Heart right ventricle (tissue), 16 donors: ENCODE data around the gene USP24. TPM values are rescaled to one million over a fixed set of nuclear protein-coding genes. Genes with fewer than 3 reads are reported as not detected.
A peak's percentile ranks its signal among the peaks of the same experiment; 100 is the strongest.

Source experiments
- ATAC-seq, 8 donors: fragments of 200-7000 bp; cut with Tn5 transposase; one replicate each; pipeline ENCODE4 v1.9.1; 2020; ENCODE audit warnings: mild to moderate bottlenecking in 8 of 8, moderate library complexity in 8 of 8, moderate number of reproducible peaks in 1 of 8
- DNase-seq, 2 donors: peaks; one replicate each; pipeline ENCODE4 v3.0.0-alpha.2; 2020
- H3K27ac ChIP-seq, 10 donors: fragments of 200-600 bp; sonication (generic) in 2 of 10; one replicate each; pipeline versions ENCODE4 v1.5.0 to v1.8.0; 2020 to 2022; ENCODE audit warnings: mild to moderate bottlenecking in 3 of 10
- H3K27me3 ChIP-seq, 7 donors: fragments of 200-600 bp; one replicate each; pipeline ENCODE4 v1.8.0; 2021 to 2022; ENCODE audit warnings: mild to moderate bottlenecking in 2 of 7
- H3K36me3 ChIP-seq, 9 donors: fragments of 200-600 bp; sonication (generic) in 1 of 9; one replicate each; pipeline versions ENCODE4 v1.5.0 to v1.8.0; 2020 to 2022; ENCODE audit warnings: mild to moderate bottlenecking in 2 of 9
- H3K4me1 ChIP-seq, 9 donors: fragments of 200-600 bp; sonication (generic) in 1 of 9; one replicate each; pipeline versions ENCODE4 v1.5.0 to v1.8.0; 2020 to 2022; ENCODE audit warnings: mild to moderate bottlenecking in 4 of 9
- H3K4me3 ChIP-seq, 10 donors: fragments of 200-600 bp; sonication (generic) in 2 of 10; one replicate each; pipeline versions ENCODE4 v1.5.0 to v1.8.0; 2020 to 2022; ENCODE audit warnings: mild to moderate bottlenecking in 7 of 10, moderate library complexity in 2 of 10
- H3K9me3 ChIP-seq, 11 donors: fragments of 200-600 bp in 10 of 11; sonication (generic) in 2 of 11; one replicate each; pipeline versions ENCODE4 v1.5.0 to v1.8.0; 2013 to 2022; ENCODE audit warnings: mild to moderate bottlenecking in 2 of 11, control low read depth in 1 of 11, moderate library complexity in 1 of 11
- CTCF ChIP-seq, 9 donors: fragments of 200-600 bp; sonication (generic) in 2 of 9; IDR thresholded peaks; one replicate each; pipeline versions ENCODE4 v1.5.0 to v1.8.0; 2021 to 2022; ENCODE audit warnings: antibody characterized with exemption in 9 of 9, mild to moderate bottlenecking in 5 of 9, moderate library complexity in 1 of 9
- WGBS, 2 donors: extraction: QIAGEN DNeasy Blood & Tissue Kit; methylation state at CpG; one replicate each; pipeline ENCODE4 v1.1.7; 2013; ENCODE audit warnings: inconsistent platforms in 1 of 2; 5-methylcytosine and 5-hydroxymethylcytosine counted together
- intact Hi-C, 10 donors: fragments of 100-400 bp; cut with DNase I; formaldehyde crosslinking; loops; one replicate each; pipeline versions ENCODE4 v1.11.1 to v1.14.2; 2022
- polyA plus RNA-seq, 2 donors: library from polyadenylated mRNA; stranded (reverse); fragments of 200-250 nt; gene quantifications; one replicate each; pipeline ENCODE4 v1.2.3, GENCODE V29; 2013
- total RNA-seq, 10 donors: library from RNA; stranded (reverse); fragmentation: NEBNext Ultra II Directional in 3 of 10; extraction: Animal tissue kit (Norgen Biotek cat#: 25700) in 3 of 10; gene quantifications; one replicate each; pipeline versions ENCODE4 v1.2.1 to v1.2.4, GENCODE V29; 2021 to 2023
- donor health status: Arrhythmogenic right ventricular cardiomyopathy.
- donor health status: ischemic (EF 13 %, LVEDD 7.1; RV severe dilation, severe dysfunction).
- donor health status: healthy with polysubstance abuse.
- donor health status: DM: no; HTN: yes; CAD: no.
- donor health status: DM: no; HTN: no; CAD: no.
- donor health status: ischemic (EF 25% LVEDD 6.9; RV normal size, moderate dysfunction).
- donor health status: ischemic (EF 25% LVEDD 5.7; RV mildly dilated, moderate dysfunction).
- donor health status: healthy.
- donor health status: DM: yes; HTN: yes; CAD: no.
- donor health status: Ischemic cardiomyopathy.
- donor health status: ischemic (EF 35%, LVEDD 5.7; RV mildly dilated, moderate dysfunction).
- donor health status: nonischemic (EF 11% LVEDD 7.7; RV severe dilation, severe dysfunction).
- donor health status: DM: yes; HTN: yes; CAD: no.
- donor health status: PGD.
- donor health status: ischemic (EF 29% LVEDD 5.4; RV normal size, mild dysfunction).
- donor health status: nonischemic (EF 23%, LVEDD 6.1; RV moderate dilation, normal function).

USP24 gene
- total and polyA plus RNA-seq, 12 donors = 7.1 to 49.7 (median 41.3) TPM

- H3K27me3 ChIP-seq = no peaks in the 10 kb centered on the region
- ATAC-seq (no peak), DNase-seq (no peak)
- WGBS, 2 donors = 53 to 57% methylated on average over 11 of the region's 11 CpGs
- intact Hi-C loops = loop anchor here in 6 of 10 donors (5.0 to 10.0 kb wide), 6 partner anchors 40 to 70 kb away; no protein-coding TSS in a partner anchor
- no peaks in the 10 kb centered on the region for H3K36me3 ChIP-seq
- H3K4me3 ChIP-seq = peak overlapping the region in 9 of 10 donors; percentile 70 to 96 (median 89)
- H3K27ac ChIP-seq = peak overlapping the region in 9 of 10 donors; percentile 67 to 99 (median 98)
- no peaks in the 10 kb centered on the region for H3K9me3 ChIP-seq
- H3K4me1 ChIP-seq = peaks cover 2 to 82% (median 75%) of the 10 kb centered on the region in 9 donors
- no peak for TF ChIP-seq CTCF (IDR thresholded peaks at IDR 0.05)
These were observed 2.6 kb downstream of the USP24 start for GRCh38 chr1:55212349-55213150.

- Histone ChIP-seq H3K27me3 (no peaks in the 10 kb centered on the region), H3K36me3 (no peaks in the 10 kb centered on the region), H3K9me3 (no peaks in the 10 kb centered on the region), H3K27ac (peak overlapping the region in 9 of 10 donors; percentile 67 to 99 (median 98)), H3K4me1 (peaks cover 2 to 82% (median 75%) of the 10 kb centered on the region in 9 donors), H3K4me3 (peak overlapping the region in 7 of 10 donors; percentile 3 to 96 (median 70))
- intact Hi-C loops = loop anchor here in 6 of 10 donors (5.0 to 10.0 kb wide), 6 partner anchors 40 to 70 kb away; no protein-coding TSS in a partner anchor
- ATAC-seq (no peak), DNase-seq (no peak)
- no peak for TF ChIP-seq CTCF (IDR thresholded peaks at IDR 0.05)
- 59 to 62% methylated on average over 3 of the region's 3 CpGs for WGBS, 2 donors
These were observed 3.3 kb downstream of the USP24 start for GRCh38 chr1:55211863-55212262.

- DNase-seq (no peak), ATAC-seq (no peak)
- Histone ChIP-seq H3K27me3 (no peaks in the 10 kb centered on the region), H3K4me1 (peaks cover 2 to 81% (median 75%) of the 10 kb centered on the region in 9 donors), H3K36me3 (no peaks in the 10 kb centered on the region), H3K4me3 (peak overlapping the region in 8 of 10 donors; percentile 3 to 96 (median 40)), H3K9me3 (no peaks in the 10 kb centered on the region), H3K27ac (peak overlapping the region; percentile 39 to 99 (median 95))
- intact Hi-C loops = loop anchor here in 6 of 10 donors (5.0 to 10.0 kb wide), 6 partner anchors 39 to 69 kb away; no protein-coding TSS in a partner anchor
- 16 to 17% methylated on average over 4 of the region's 4 CpGs for WGBS, 2 donors
- TF ChIP-seq CTCF (IDR thresholded peaks at IDR 0.05) = no peak
These were observed 4.0 kb downstream of the USP24 start for GRCh38 chr1:55210990-55211801.

- DNase-seq (no peak), ATAC-seq (no peak)
- Histone ChIP-seq H3K4me1 (peaks cover 2 to 95% (median 92%) of the 10 kb centered on the region in 9 donors), H3K36me3 (no peaks in the 10 kb centered on the region), H3K27ac (peak overlapping the region in 4 of 10 donors; percentile 11 to 99 (median 25)), H3K27me3 (no peaks in the 10 kb centered on the region), H3K4me3 (no peak overlapping the region), H3K9me3 (no peaks in the 10 kb centered on the region)
- intact Hi-C loops = loop anchor here in 2 of 10 donors (5.0 kb wide), 2 partner anchors 37 to 42 kb away; no protein-coding TSS in a partner anchor
- peak in 1 of 9 donors; percentile 7 for TF ChIP-seq CTCF (IDR thresholded peaks at IDR 0.05)
- WGBS, 2 donors = 15 to 22% methylated on average over 2 of the region's 2 CpGs
These were observed 5.9 kb downstream of the USP24 start for GRCh38 chr1:55209247-55209646.
